ENCODE data around the gene TMEFF2.

- TF ChIP-seq NFIC (IDR thresholded peaks at IDR 0.05; ENCODE audit: borderline replicate concordance), result no peak
- TF ChIP-seq POLR2AphosphoS5 (IDR thresholded peaks at IDR 0.05; ENCODE audit: low read depth, low read length), result no peak
- no peak for TF ChIP-seq IRF3 (IDR thresholded peaks at IDR 0.05; ENCODE audit: low read depth, low read length)
- no peak for TF ChIP-seq CTCF (IDR thresholded peaks at IDR 0.05)
- no peak for TF ChIP-seq USF2 (IDR thresholded peaks at IDR 0.05; ENCODE audit: borderline replicate concordance, low read depth, low read length)
- TF ChIP-seq TEAD4 (IDR thresholded peaks at IDR 0.05; ENCODE audit: borderline replicate concordance, insufficient read depth), result no peak
- no peak for TF ChIP-seq FOXM1 (IDR thresholded peaks at IDR 0.05; ENCODE audit: low read depth)
- no peak for TF ChIP-seq EZH2phosphoT487 (IDR thresholded peaks at IDR 0.05; ENCODE audit: borderline replicate concordance, low read depth)
- no peak for TF ChIP-seq ZBTB33 (IDR thresholded peaks at IDR 0.05; ENCODE audit: borderline replicate concordance, low read depth)
- no peak for TF ChIP-seq FOSL2 (IDR thresholded peaks at IDR 0.05; ENCODE audit: borderline replicate concordance, low read depth)
- TF ChIP-seq FOXJ3 (CRISPR knock-in tag; IDR thresholded peaks at IDR 0.05), result no peak
Observed at GRCh38 chr2:191917967-191918651, 276.6 kb downstream of the TMEFF2 start.
